Stomach (tissue), 9 donors: ENCODE measurements around the gene CARD8. TPM values are rescaled to one million over a fixed set of nuclear protein-coding genes. Genes with fewer than 3 reads are reported as not detected.

ENCODE experiments used
- DNase-seq, 2 donors: peaks; one replicate each; pipeline versions ENCODE4 v3.0.0 to v3.0.0-alpha.2; 2013 to 2019
- H3K27ac ChIP-seq, 5 donors: fragments of 200-600 bp in 4 of 5; sonication (generic) in 4 of 5; one replicate each; pipeline ENCODE4 v1.5.1; 2013 to 2019; ENCODE audit warnings: mild to moderate bottlenecking in 1 of 5, moderate library complexity in 1 of 5
- H3K27me3 ChIP-seq, 3 donors: fragments of 200-600 bp; sonication (generic); one replicate each; pipeline ENCODE4 v1.5.1; 2017 to 2019; ENCODE audit warnings: mixed run types in 1 of 3
- H3K36me3 ChIP-seq, 4 donors: fragments of 200-600 bp; sonication (generic); 1 replicate in 3 of 4; 2 replicates in 1 of 4; pipeline ENCODE4 v1.5.1; 2016 to 2019
- H3K4me1 ChIP-seq, 4 donors: fragments of 200-600 bp; sonication (generic); one replicate each; pipeline ENCODE4 v1.5.1; 2016 to 2019
- H3K4me3 ChIP-seq, 4 donors: fragments of 200-600 bp; sonication (generic) in 3 of 4; one replicate each; pipeline ENCODE4 v1.5.1; 2016 to 2019; ENCODE audit warnings: mild to moderate bottlenecking in 1 of 4
- H3K9me3 ChIP-seq, 4 donors: fragments of 200-600 bp; sonication (generic); one replicate each; pipeline ENCODE4 v1.5.1; 2016 to 2019
- CTCF ChIP-seq, 7 experiments: fragments of 450-650 bp in 4 of 7; fragments of 200-600 bp in 3 of 7; sonication (generic) in 3 of 7; IDR thresholded peaks; one replicate each; pipeline ENCODE4 v1.5.1; 2016 to 2019; ENCODE audit warnings: antibody characterized with exemption in 7 of 7, control low read depth in 2 of 7, mild to moderate bottlenecking in 1 of 7
- EP300 ChIP-seq: sonication (generic); formaldehyde crosslinking; IDR thresholded peaks from one replicate; pipeline ENCODE4 v1.6.1; 2017; ENCODE audit warnings: antibody characterized with exemption
- POLR2A ChIP-seq, 4 donors: fragments of 450-650 bp; IDR thresholded peaks; one replicate each; pipeline ENCODE4 v1.6.1; 2016; ENCODE audit warnings: antibody characterized with exemption in 4 of 4, control low read depth in 2 of 4, mild to moderate bottlenecking in 1 of 4, moderate library complexity in 1 of 4
- POLR2AphosphoS5 ChIP-seq, 3 donors: sonication (generic); formaldehyde crosslinking; IDR thresholded peaks; one replicate each; pipeline ENCODE4 v1.6.1; 2016; ENCODE audit warnings: antibody characterized with exemption in 3 of 3
- WGBS, 5 donors: extraction: QIAGEN DNeasy Blood & Tissue Kit in 3 of 5; methylation state at CpG; one replicate each; pipeline versions ENCODE4 v1.1.5 to v1.1.7; 2013 to 2018; 5-methylcytosine and 5-hydroxymethylcytosine counted together
- intact Hi-C: fragments of 100-400 bp; cut with DNase I; formaldehyde crosslinking; loops from one replicate; pipeline ENCODE4 v1.15.1; 2023; ENCODE audit warnings: low total_unique reads
- polyA plus RNA-seq, 3 donors: library from polyadenylated mRNA; stranded (reverse); fragments of 200-250 nt; gene quantifications; one replicate each; pipeline ENCODE4 v1.2.3, GENCODE V29; 2013
- total RNA-seq, 5 donors: library from RNA; depleted of rRNA; stranded (reverse); fragments of >200 nt; gene quantifications; one replicate each; pipeline versions ENCODE4 v1.1.0 to v1.2.3, GENCODE V29; 2014 to 2016
- donor health status: healthy with polysubstance abuse.
- donor health status: Bipolar disorder and iron deficiency.
- donor health status: healthy.

CARD8 gene
- total and polyA plus RNA-seq, 8 donors, result 5.2 to 63.6 (median 25.8) TPM

- WGBS, 5 donors, result 93 to 96% (median 95%) methylated on average over 10 of the region's 10 CpGs
- no peaks in the 10 kb centered on the region for H3K27me3 ChIP-seq
Observed at GRCh38 chr19:48175578-48175977, 80.1 kb downstream of the CARD8 start.

GRCh38 chr19:48174445-48175030, 81.2 kb downstream of the CARD8 start:
- WGBS, 5 donors, result 74 to 87% (median 81%) methylated on average over 6 of the region's 6 CpGs
- Histone ChIP-seq H3K4me3 (no peak overlapping the region), H3K27me3 (no peaks in the 10 kb centered on the region), H3K36me3 (peaks cover 4 to 47% (median 35%) of the 10 kb centered on the region in 4 donors), H3K9me3 (no peaks in the 10 kb centered on the region), H3K27ac (no peak overlapping the region), H3K4me1 (peaks cover 6 to 19% (median 15%) of the 10 kb centered on the region in 4 donors)
- DNase-seq, result no peak
- TF ChIP-seq POLR2A (IDR thresholded peaks at IDR 0.05) (no peak), CTCF (IDR thresholded peaks at IDR 0.05) (no peak)
- intact Hi-C loops, result no loop called here

More at GRCh38 chr19:48175578-48175977, 80.1 kb downstream of the CARD8 start:
- no peaks in the 10 kb centered on the region for H3K9me3 ChIP-seq
- peaks cover 6 to 16% (median 13%) of the 10 kb centered on the region in 4 donors for H3K4me1 ChIP-seq
- H3K4me3 ChIP-seq, result no peak overlapping the region
- H3K27ac ChIP-seq, result no peak overlapping the region
- no peak for DNase-seq
- TF ChIP-seq POLR2A (IDR thresholded peaks at IDR 0.05), result no peak
- no peak for TF ChIP-seq POLR2AphosphoS5 (IDR thresholded peaks at IDR 0.05)
- no peak for TF ChIP-seq EP300
- peaks cover 4 to 55% (median 39%) of the 10 kb centered on the region in 4 donors for H3K36me3 ChIP-seq
- intact Hi-C loops, result no loop called here

GRCh38 chr19:48171710-48172109, 84.0 kb downstream of the CARD8 start:
- peak in 1 of 2 donors; percentile 13 for DNase-seq
- peaks cover 4 to 42% (median 33%) of the 10 kb centered on the region in 4 donors for H3K36me3 ChIP-seq
- H3K4me1 ChIP-seq, result peaks cover 6 to 26% (median 21%) of the 10 kb centered on the region in 4 donors
- no peaks in the 10 kb centered on the region for H3K27me3 ChIP-seq
- H3K4me3 ChIP-seq, result peak overlapping the region in 2 of 4 donors; percentile 70 to 73
- WGBS, 5 donors, result 82 to 93% (median 87%) methylated on average over 12 to 37 of the region's 37 CpGs
- no peaks in the 10 kb centered on the region for H3K9me3 ChIP-seq
- intact Hi-C loops, result no loop called here
- no peak overlapping the region for H3K27ac ChIP-seq
- TF ChIP-seq CTCF (IDR thresholded peaks at IDR 0.05), result no peak
- TF ChIP-seq EP300, result no peak
- TF ChIP-seq POLR2AphosphoS5 (IDR thresholded peaks at IDR 0.05), result no peak
- TF ChIP-seq POLR2A (IDR thresholded peaks at IDR 0.05), result no peak

- intact Hi-C loops, result no loop called here
Observed at GRCh38 chr19:48170817-48171347, 84.8 kb downstream of the CARD8 start.

More at GRCh38 chr19:48170817-48171347, 84.8 kb downstream of the CARD8 start:
- peaks cover 6 to 26% (median 21%) of the 10 kb centered on the region in 4 donors for H3K4me1 ChIP-seq
- peak overlapping the region; percentile 93 to 97 (median 95) for H3K27ac ChIP-seq
- peak overlapping the region; percentile 70 to 87 (median 78) for H3K4me3 ChIP-seq
- TF ChIP-seq EP300 (no peak), POLR2AphosphoS5 (IDR thresholded peaks at IDR 0.05) (no peak), CTCF (IDR thresholded peaks at IDR 0.05) (no peak), POLR2A (IDR thresholded peaks at IDR 0.05) (no peak)
- H3K36me3 ChIP-seq, result peaks cover 4 to 42% (median 33%) of the 10 kb centered on the region in 4 donors
- 1 to 3% (median 1%) methylated on average over 20 to 21 of the region's 21 CpGs for WGBS, 5 donors
- H3K9me3 ChIP-seq, result no peaks in the 10 kb centered on the region
- H3K27me3 ChIP-seq, result no peaks in the 10 kb centered on the region
- DNase-seq, result no peak
